ENCODE measurements around the gene ATP13A2.

DNA sequence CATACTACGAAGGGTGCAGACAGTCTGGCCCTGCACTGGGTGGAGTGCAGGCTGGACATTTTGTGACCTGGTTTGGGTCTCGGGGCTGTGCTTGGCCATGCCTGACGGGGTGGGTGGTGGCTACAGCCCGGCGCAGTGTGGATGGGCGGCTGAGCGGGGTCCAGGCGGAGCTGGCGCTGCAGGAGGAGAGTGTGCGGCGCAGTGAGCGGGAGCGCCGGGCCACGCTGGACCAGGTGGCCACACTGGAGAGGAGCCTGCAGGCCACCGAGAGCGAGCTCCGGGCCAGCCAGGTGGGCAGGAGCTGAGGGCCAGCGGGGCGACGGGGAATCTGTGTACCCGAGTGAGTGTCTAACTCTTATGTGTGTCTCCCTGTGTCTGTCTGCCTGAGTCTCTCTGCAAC, 45.4 kb downstream of the ATP13A2 start:
- TF ChIP-seq, protein P1, sequence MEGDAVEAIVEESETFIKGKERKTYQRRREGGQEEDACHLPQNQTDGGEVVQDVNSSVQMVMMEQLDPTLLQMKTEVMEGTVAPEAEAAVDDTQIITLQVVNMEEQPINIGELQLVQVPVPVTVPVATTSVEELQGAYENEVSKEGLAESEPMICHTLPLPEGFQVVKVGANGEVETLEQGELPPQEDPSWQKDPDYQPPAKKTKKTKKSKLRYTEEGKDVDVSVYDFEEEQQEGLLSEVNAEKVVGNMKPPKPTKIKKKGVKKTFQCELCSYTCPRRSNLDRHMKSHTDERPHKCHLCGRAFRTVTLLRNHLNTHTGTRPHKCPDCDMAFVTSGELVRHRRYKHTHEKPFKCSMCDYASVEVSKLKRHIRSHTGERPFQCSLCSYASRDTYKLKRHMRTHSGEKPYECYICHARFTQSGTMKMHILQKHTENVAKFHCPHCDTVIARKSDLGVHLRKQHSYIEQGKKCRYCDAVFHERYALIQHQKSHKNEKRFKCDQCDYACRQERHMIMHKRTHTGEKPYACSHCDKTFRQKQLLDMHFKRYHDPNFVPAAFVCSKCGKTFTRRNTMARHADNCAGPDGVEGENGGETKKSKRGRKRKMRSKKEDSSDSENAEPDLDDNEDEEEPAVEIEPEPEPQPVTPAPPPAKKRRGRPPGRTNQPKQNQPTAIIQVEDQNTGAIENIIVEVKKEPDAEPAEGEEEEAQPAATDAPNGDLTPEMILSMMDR (conservative IDR thresholded peaks at IDR 0.05; ENCODE audit: low read length), result no peak
- TF ChIP-seq EZH2phosphoT487 (IDR thresholded peaks at IDR 0.05; ENCODE audit: borderline replicate concordance, low read depth, low read length), result no peak
